ENCODE data around the gene C1QTNF6. TPM values are rescaled to one million over a fixed set of nuclear protein-coding genes. Genes with fewer than 3 reads are reported as not detected.
"Not testable (repeated sequence)": the region's sequence is repeated elsewhere in the genome, so short reads cannot be mapped to it uniquely, and the experiment has no call there.

The C1QTNF6 gene
- total and polyA plus RNA-seq, 2 donors (not counting 3 experiments of a cell fraction or from before 2014, with no cell fraction given): 20.2 to 27.6 TPM

- no peak for FAIRE-seq
- intact Hi-C loops (cut with micrococcal nuclease): no loop called here
These were observed 45.9 kb upstream of the C1QTNF6 start for GRCh38 chr22:37233751-37234631.

DNA sequence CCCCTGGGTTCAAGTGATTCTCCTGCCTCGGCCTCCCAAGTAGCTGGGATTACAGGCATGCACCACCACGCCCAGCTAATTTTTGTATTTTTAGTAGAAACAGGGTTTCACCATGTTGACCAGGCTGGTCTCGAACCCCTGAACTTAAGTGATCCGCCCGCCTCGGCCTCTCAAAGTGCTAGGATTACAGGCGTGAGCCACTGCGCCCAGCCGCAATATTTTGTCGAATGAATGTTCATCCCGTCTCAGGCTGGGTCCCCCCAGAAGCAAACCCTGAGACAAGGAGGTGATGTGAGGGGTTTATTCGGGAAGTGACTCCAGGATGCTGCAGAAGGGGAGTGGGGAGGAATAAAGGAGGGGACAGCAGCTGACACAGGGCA is 45.3 kb upstream of the C1QTNF6 start:
- H3K79me2 ChIP-seq (ENCODE audit: control insufficient read depth, insufficient read depth, low read length); DNase-seq (ENCODE audit: low read depth, low spot score); H3K27ac ChIP-seq (ENCODE audit: insufficient read depth, low read depth, low read length); H3K4me2 ChIP-seq (ENCODE audit: insufficient read depth, low read length); intact Hi-C loops (cut with micrococcal nuclease); dilution Hi-C loops (cut with MboI; ENCODE audit: extremely low pct_ligation_motif_present, low sequenced_read_pairs); H4K20me1 ChIP-seq (replicated peaks; ENCODE audit: control insufficient read depth, extremely low read depth, insufficient read depth, low read length); FAIRE-seq; H3K36me3 ChIP-seq (ENCODE audit: control insufficient read depth in 2 of 2, extremely low read depth in 1 of 2, insufficient read depth in 2 of 2, low read length in 2 of 2); POLR2A ChIA-PET; H3K4me3 ChIP-seq (replicated peaks in 1 of 3; ENCODE audit: insufficient read depth in 1 of 3, low read depth in 1 of 3, low read length in 3 of 3); H3K9ac ChIP-seq (replicated peaks; ENCODE audit: extremely low read depth, insufficient read depth, low read length); H2AFZ ChIP-seq (ENCODE audit: low read depth, low read length); H3K9me3 ChIP-seq (replicated peaks; ENCODE audit: control insufficient read depth, insufficient read depth, low read length); BruUV-seq (replicated peaks); H3K9me1 ChIP-seq (replicated peaks; ENCODE audit: control insufficient read depth, extremely low read depth, insufficient read depth, low read length); H3K27me3 ChIP-seq (ENCODE audit: control insufficient read depth in 2 of 2, insufficient read depth in 2 of 2, low read length in 2 of 2): not testable (repeated sequence)
- CTCF ChIA-PET: interaction anchor here (0.9 kb wide), 1 partner anchor 71 kb away, joined by 3 read pairs; no protein-coding TSS in a partner anchor
- H3K4me1 ChIP-seq (ENCODE audit: control insufficient read depth, extremely low read depth, insufficient read depth, low read length): peaks cover 30% of the 10 kb centered on the region

More at GRCh38 chr22:37233751-37234631, 45.9 kb upstream of the C1QTNF6 start:
- Histone ChIP-seq H3K36me3 (ENCODE audit: control insufficient read depth in 2 of 2, extremely low read depth in 1 of 2, insufficient read depth in 2 of 2, low read length in 2 of 2) (no peaks in the 10 kb centered on the region), H3K4me2 (ENCODE audit: insufficient read depth, low read length) (no peak overlapping the region), H3K9ac (replicated peaks; ENCODE audit: extremely low read depth, insufficient read depth, low read length) (no peak overlapping the region), H3K9me3 (replicated peaks; ENCODE audit: control insufficient read depth, insufficient read depth, low read length) (no peaks in the 10 kb centered on the region), H3K9me1 (replicated peaks; ENCODE audit: control insufficient read depth, extremely low read depth, insufficient read depth, low read length) (no peaks in the 10 kb centered on the region), H4K20me1 (replicated peaks; ENCODE audit: control insufficient read depth, extremely low read depth, insufficient read depth, low read length) (no peaks in the 10 kb centered on the region), H3K27me3 (ENCODE audit: control insufficient read depth in 2 of 2, insufficient read depth in 2 of 2, low read length in 2 of 2) (no peaks in the 10 kb centered on the region), H2AFZ (ENCODE audit: low read depth, low read length) (no peak overlapping the region), H3K4me1 (ENCODE audit: control insufficient read depth, extremely low read depth, insufficient read depth, low read length) (peaks cover 24% of the 10 kb centered on the region), H3K27ac (ENCODE audit: insufficient read depth, low read depth, low read length) (no peak overlapping the region), H3K4me3 (replicated peaks in 1 of 3; ENCODE audit: insufficient read depth in 1 of 3, low read depth in 1 of 3, low read length in 3 of 3) (no peak overlapping the region), H3K79me2 (ENCODE audit: control insufficient read depth, insufficient read depth, low read length) (peaks cover 4% of the 10 kb centered on the region)
- ChIA-PET CTCF (interaction anchor here (0.9 kb wide), 1 partner anchor 70 kb away, joined by 3 read pairs; no protein-coding TSS in a partner anchor), POLR2A (no interaction called here)
- DNase-seq (ENCODE audit: low read depth, low spot score): no peak
- dilution Hi-C loops (cut with MboI; ENCODE audit: extremely low pct_ligation_motif_present, low sequenced_read_pairs): no loop called here
- BruUV-seq (replicated peaks): no TSS peak
- TF ChIP-seq GATA2 (IDR thresholded peaks at IDR 0.05; ENCODE audit: insufficient read depth, insufficient read length, low read depth, low read length): no peak
- TF ChIP-seq POLR2A (IDR thresholded peaks at IDR 0.05; ENCODE audit: low read depth, low read length): no peak
- no peak for TF ChIP-seq EZH2 (IDR thresholded peaks at IDR 0.05; ENCODE audit: borderline replicate concordance, low read depth, low read length, severe bottlenecking)
- TF ChIP-seq FOS (IDR thresholded peaks at IDR 0.05; ENCODE audit: borderline replicate concordance, insufficient read depth, low read length): no peak
- TF ChIP-seq MYC (IDR thresholded peaks at IDR 0.05; ENCODE audit: low read depth, low read length): no peak
- TF ChIP-seq, protein P1, sequence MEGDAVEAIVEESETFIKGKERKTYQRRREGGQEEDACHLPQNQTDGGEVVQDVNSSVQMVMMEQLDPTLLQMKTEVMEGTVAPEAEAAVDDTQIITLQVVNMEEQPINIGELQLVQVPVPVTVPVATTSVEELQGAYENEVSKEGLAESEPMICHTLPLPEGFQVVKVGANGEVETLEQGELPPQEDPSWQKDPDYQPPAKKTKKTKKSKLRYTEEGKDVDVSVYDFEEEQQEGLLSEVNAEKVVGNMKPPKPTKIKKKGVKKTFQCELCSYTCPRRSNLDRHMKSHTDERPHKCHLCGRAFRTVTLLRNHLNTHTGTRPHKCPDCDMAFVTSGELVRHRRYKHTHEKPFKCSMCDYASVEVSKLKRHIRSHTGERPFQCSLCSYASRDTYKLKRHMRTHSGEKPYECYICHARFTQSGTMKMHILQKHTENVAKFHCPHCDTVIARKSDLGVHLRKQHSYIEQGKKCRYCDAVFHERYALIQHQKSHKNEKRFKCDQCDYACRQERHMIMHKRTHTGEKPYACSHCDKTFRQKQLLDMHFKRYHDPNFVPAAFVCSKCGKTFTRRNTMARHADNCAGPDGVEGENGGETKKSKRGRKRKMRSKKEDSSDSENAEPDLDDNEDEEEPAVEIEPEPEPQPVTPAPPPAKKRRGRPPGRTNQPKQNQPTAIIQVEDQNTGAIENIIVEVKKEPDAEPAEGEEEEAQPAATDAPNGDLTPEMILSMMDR (IDR thresholded peaks at IDR 0.05; ENCODE audit: extremely low read depth in 1 of 2, insufficient read depth in 1 of 2, low read depth in 1 of 2, low read length in 2 of 2): no peak
- TF ChIP-seq MAX (IDR thresholded peaks at IDR 0.05; ENCODE audit: insufficient read depth, insufficient read length): no peak
- no peak for TF ChIP-seq JUN (IDR thresholded peaks at IDR 0.05; ENCODE audit: borderline replicate concordance, insufficient read depth, insufficient read length, low read depth)
- no peak for TF ChIP-seq POLR2AphosphoS5 (IDR thresholded peaks at IDR 0.05; ENCODE audit: insufficient read depth, low read depth, low read length)

Data from endothelial cell of umbilical vein (primary cell).